ENCODE measurements around the gene TMEM269.

DNA sequence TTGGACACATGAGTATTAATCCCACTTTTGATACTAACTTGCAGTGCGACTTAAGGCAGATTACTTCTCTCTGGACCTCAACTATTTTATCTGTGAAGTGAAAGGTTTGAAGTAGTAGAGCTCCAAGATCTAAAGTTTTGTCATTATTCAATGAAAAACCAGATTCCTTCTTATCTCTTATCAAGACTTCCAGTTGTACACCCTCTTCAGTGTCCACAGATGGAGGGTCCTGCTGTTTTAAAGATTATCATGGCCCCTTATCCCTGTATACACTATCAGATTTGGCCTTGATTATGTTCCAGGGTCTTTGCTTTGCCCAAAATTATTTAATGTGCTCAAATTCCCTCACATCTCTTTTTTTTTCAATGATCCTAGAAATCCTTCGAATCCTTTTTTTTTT, 16.6 kb upstream of the TMEM269 start:
- TF ChIP-seq, protein P1, sequence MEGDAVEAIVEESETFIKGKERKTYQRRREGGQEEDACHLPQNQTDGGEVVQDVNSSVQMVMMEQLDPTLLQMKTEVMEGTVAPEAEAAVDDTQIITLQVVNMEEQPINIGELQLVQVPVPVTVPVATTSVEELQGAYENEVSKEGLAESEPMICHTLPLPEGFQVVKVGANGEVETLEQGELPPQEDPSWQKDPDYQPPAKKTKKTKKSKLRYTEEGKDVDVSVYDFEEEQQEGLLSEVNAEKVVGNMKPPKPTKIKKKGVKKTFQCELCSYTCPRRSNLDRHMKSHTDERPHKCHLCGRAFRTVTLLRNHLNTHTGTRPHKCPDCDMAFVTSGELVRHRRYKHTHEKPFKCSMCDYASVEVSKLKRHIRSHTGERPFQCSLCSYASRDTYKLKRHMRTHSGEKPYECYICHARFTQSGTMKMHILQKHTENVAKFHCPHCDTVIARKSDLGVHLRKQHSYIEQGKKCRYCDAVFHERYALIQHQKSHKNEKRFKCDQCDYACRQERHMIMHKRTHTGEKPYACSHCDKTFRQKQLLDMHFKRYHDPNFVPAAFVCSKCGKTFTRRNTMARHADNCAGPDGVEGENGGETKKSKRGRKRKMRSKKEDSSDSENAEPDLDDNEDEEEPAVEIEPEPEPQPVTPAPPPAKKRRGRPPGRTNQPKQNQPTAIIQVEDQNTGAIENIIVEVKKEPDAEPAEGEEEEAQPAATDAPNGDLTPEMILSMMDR (IDR thresholded peaks at IDR 0.05), result no peak
- no peak for TF ChIP-seq POLR2A (IDR thresholded peaks at IDR 0.05)

All from Peyer's patch (tissue), 4 donors.